H7 (cell line): ENCODE data around the gene SLIT3. TPM values are rescaled to one million over a fixed set of nuclear protein-coding genes. Genes with fewer than 3 reads are reported as not detected.
A peak's percentile ranks its signal among the peaks of the same experiment; 100 is the strongest.

Source experiments
- DNase-seq: peaks from one replicate; pipeline ENCODE4 v3.0.0; 2012
- H3K27me3 ChIP-seq: 2 replicates; pipeline ENCODE4 v1.6.0; 2011; ENCODE audit warnings: mild to moderate bottlenecking, low read length; ENCODE audit not compliant: control insufficient read depth, insufficient read depth
- H3K36me3 ChIP-seq: replicated peaks from 2 replicates; pipeline ENCODE4 v1.5.1; 2011; ENCODE audit warnings: low read length; ENCODE audit not compliant: control insufficient read depth, insufficient read depth
- H3K4me3 ChIP-seq: 2 replicates; pipeline ENCODE4 v1.5.1; 2011; ENCODE audit warnings: low read depth, mild to moderate bottlenecking, control low read depth, low read length, moderate library complexity; ENCODE audit not compliant: insufficient read depth
- total RNA-seq: library from RNA; depleted of rRNA; stranded (reverse); fragments of >200 nt; shearing (Covaris generic); gene quantifications from 2 replicates; pipeline ENCODE4 v1.2.3, GENCODE V29; 2014

SLIT3 gene
- total RNA-seq, 1 experiment from 2014 or later: 0.97 TPM

GRCh38 chr5:168883991-168884390 is 416.9 kb downstream of the SLIT3 start:
- H3K4me3 ChIP-seq: no peak overlapping the region
- DNase-seq: no peak
- H3K36me3 ChIP-seq: no peaks in the 10 kb centered on the region
- no peaks in the 10 kb centered on the region for H3K27me3 ChIP-seq

GRCh38 chr5:168883281-168883741 is 417.6 kb downstream of the SLIT3 start:
- H3K4me3 ChIP-seq: no peak overlapping the region

DNA sequence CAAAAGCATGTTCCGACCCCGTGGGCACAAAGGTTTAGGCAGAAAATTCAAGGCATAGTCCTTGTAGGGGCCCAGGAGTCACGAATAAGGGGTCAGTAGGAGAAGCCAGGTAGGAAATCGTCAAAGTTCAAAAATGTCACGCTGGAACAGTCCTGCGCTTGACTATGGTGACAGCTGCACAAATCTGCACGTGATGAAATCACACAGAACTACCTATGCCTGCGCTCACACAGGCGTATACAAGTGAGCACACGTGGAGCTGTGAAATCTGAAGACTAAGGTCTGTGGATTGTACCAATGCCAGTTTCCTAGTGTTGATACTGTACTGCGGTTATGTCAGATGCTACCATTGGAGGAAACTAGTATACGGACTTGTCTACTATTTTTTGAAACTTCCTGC is 418.7 kb downstream of the SLIT3 start:
- DNase-seq: no peak
- no peak overlapping the region for H3K4me3 ChIP-seq
- H3K27me3 ChIP-seq: no peaks in the 10 kb centered on the region

More at GRCh38 chr5:168883281-168883741, 417.6 kb downstream of the SLIT3 start:
- Histone ChIP-seq H3K36me3 (no peaks in the 10 kb centered on the region), H3K27me3 (no peaks in the 10 kb centered on the region)
- peak; percentile 35 for DNase-seq

GRCh38 chr5:168881427-168882149 is 419.4 kb downstream of the SLIT3 start:
- H3K27me3 ChIP-seq: no peaks in the 10 kb centered on the region
- no peak overlapping the region for H3K4me3 ChIP-seq
- H3K36me3 ChIP-seq: no peaks in the 10 kb centered on the region
- peak; percentile 84 for DNase-seq

More for the DNA sequence above, 418.7 kb downstream of the SLIT3 start:
- H3K36me3 ChIP-seq: no peaks in the 10 kb centered on the region

DNA sequence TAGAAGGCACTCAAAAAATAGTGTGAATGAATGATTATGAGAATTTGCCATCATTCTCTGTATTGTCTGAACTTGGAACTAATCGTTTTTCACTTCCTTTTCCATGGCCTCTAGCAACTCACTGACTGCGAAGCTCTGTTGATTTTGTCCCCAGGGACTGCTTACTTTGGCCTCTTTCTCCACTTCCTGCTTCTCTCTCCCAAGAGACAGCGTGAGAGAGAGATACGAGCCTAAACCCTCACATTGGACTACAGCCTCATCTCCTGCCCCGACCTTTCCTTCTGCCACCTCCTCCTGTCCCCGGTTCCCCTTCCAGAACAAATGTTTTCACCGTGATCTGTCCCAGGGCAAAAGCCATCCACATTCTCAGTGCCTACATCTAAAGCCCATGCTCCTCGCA is 421.0 kb downstream of the SLIT3 start:
- H3K4me3 ChIP-seq: no peak overlapping the region
- no peaks in the 10 kb centered on the region for H3K36me3 ChIP-seq
- H3K27me3 ChIP-seq: no peaks in the 10 kb centered on the region
- DNase-seq: no peak

DNA sequence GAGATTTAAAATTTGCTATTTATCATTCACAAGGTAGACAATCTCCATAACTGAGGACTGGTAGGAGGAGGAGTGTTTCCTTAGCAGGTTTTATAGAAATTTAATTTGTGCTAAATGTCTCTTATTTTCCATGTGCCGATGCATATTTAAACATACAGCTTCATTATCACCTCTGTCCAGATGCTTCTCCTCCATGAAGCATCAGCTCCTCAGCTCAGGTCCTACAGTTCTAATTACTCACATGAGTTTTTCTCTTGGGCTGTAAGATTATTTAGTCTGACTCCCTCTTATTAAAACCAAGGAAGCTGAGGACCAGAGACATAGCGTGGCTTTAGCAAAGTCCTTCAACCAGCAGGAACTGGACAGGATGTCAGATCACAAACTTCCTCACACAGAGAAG is 421.6 kb downstream of the SLIT3 start:
- no peak overlapping the region for H3K4me3 ChIP-seq
- H3K27me3 ChIP-seq: no peaks in the 10 kb centered on the region
- no peak for DNase-seq
- H3K36me3 ChIP-seq: no peaks in the 10 kb centered on the region

DNA sequence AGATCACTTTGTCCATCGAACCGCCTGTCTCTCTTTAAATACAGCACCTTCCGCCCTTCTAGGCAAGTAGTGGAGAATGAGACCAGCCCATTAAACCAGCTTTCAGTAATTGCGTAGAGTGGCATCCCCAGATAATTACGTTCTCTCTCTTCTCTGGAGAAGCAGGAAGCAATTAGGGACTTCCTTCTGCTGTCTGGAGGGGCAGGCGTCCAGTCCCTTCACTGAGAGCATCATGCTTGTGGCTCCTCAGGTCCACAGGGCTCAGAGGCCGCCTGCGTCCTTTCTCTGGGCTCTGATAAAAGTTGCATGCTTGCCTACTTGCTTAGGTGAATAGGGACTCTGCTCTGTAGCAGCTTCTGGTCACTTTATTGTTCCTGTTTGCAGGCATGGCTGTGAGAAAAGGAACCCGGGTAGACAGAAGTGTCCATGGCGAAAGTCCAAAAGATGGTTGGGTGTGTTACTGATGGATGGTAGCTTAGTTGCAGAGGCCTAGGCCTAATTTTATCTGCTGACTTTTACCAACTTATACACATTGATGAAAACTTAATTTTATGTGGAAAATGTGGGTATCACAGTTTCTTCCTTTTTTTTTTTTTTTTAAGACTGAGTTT is 422.7 kb downstream of the SLIT3 start:
- Histone ChIP-seq H3K4me3 (no peak overlapping the region), H3K27me3 (no peaks in the 10 kb centered on the region), H3K36me3 (no peaks in the 10 kb centered on the region)
- no peak for DNase-seq

DNA sequence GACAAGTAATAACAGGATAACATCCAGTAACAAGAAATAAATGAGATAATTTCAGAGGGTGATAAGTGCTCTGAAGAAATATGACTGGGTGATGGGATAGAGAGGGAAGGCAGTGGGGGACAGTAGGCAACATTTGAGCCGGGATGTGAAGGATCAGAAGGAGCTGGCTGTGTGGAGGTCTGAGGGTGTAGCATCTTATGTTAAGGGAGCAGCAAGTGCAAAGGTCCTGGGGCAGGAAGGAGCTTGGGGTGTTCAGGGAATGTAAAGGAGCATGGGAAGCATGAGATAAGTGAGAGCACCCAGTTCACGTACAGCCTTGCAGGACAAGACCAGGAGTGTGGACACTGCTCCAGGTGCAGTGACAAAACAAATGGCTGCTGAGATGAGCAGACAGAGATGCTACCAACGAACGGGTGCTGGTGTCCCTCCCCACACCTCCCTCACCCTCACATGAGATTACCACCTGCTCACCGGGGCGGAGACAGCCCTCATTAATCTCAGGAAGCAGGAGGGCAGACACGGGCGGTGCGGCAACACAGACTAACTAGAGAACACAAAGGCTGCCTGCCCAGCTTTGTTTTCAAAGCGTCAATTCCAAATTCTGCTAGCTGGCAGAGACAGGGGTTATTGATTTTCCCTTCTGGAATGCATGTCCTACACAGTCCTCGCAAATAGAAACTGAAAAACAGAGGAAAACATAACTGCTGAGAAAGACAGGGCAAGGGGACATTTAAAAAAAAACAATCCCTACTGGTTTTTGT is 423.6 kb downstream of the SLIT3 start:
- Histone ChIP-seq H3K36me3 (no peaks in the 10 kb centered on the region), H3K27me3 (no peaks in the 10 kb centered on the region), H3K4me3 (no peak overlapping the region)
- DNase-seq: no peak

DNA sequence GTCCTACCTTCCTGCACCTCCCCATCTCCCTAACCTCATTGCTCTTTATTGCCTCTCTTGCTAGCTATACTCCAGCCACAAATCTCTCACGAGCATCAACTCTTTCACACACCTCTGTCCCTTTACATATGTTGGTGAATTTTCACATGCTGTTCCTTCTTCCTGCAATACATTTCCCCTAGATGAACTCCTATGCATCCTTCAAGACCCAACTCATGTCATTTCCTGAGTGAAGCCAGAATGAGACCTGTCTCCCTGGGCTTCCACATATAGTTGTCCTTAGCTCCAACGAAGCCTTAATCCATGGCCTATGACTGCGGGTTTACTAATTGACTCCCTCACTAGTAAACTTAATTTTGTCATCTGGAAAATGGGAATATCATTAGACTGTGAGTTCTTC is 424.5 kb downstream of the SLIT3 start:
- DNase-seq: no peak
- no peak overlapping the region for H3K4me3 ChIP-seq
- H3K27me3 ChIP-seq: no peaks in the 10 kb centered on the region
- H3K36me3 ChIP-seq: no peaks in the 10 kb centered on the region

- no peak for DNase-seq
- Histone ChIP-seq H3K27me3 (no peaks in the 10 kb centered on the region), H3K36me3 (no peaks in the 10 kb centered on the region), H3K4me3 (no peak overlapping the region)
Measured at GRCh38 chr5:168875832-168876231, 425.1 kb downstream of the SLIT3 start.

GRCh38 chr5:168874713-168875380 is 426.1 kb downstream of the SLIT3 start:
- Histone ChIP-seq H3K36me3 (no peaks in the 10 kb centered on the region), H3K27me3 (no peaks in the 10 kb centered on the region), H3K4me3 (no peak overlapping the region)
- DNase-seq: no peak

- Histone ChIP-seq H3K4me3 (no peak overlapping the region), H3K27me3 (no peaks in the 10 kb centered on the region), H3K36me3 (no peaks in the 10 kb centered on the region)
- no peak for DNase-seq
Measured at GRCh38 chr5:168872246-168872645, 428.7 kb downstream of the SLIT3 start.

DNA sequence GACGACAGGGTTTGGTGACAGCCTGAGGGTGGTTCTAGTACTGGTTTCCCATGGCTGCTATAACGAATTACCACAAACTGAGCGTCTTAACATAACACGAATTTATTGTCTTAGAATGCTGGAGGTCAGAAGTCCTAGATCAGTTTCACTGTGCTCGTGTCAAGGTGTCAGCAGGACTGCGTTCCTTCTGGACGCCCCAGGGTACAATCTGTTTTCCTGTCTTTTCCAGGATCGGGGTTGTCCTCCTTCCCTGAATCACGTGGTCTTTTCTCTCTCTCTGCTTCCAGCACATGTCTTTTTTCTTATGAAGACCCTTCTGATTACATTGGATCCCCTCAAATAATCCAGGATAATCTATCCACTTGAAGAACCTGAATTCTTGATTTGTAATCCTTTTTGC is 430.0 kb downstream of the SLIT3 start:
- Histone ChIP-seq H3K27me3 (no peaks in the 10 kb centered on the region), H3K4me3 (no peak overlapping the region), H3K36me3 (no peaks in the 10 kb centered on the region)
- no peak for DNase-seq

GRCh38 chr5:168869615-168870227 is 431.2 kb downstream of the SLIT3 start:
- no peak for DNase-seq
- no peaks in the 10 kb centered on the region for H3K36me3 ChIP-seq
- no peaks in the 10 kb centered on the region for H3K27me3 ChIP-seq
- H3K4me3 ChIP-seq: no peak overlapping the region
